Naive thymus-derived CD8-positive, alpha-beta T cell (primary cell): ENCODE data around the gene GPN1. TPM values are rescaled to one million over a fixed set of nuclear protein-coding genes. Genes with fewer than 3 reads are reported as not detected.

Experiments used
- ATAC-seq, 2 donors: fragments of 150-1000 bp; cut with Tn5 transposase in 1 of 2; sonication (Bioruptor Pico), chemical (Tn5 transposase) in 1 of 2; 1 replicate in 1 of 2; 2 replicates in 1 of 2; pipeline ENCODE4 v1.10.0; 2021; ENCODE audit warnings: mild to moderate bottlenecking in 2 of 2, moderate library complexity in 2 of 2
- POLR2A ChIA-PET: fragments of 350-600 bp; sonication (Branson Sonifier 250); formaldehyde crosslinking; loops from one replicate; lab custom pipeline; 2021; ENCODE audit warnings: antibody characterized with exemption; lab: Charles Lee
- DNase-seq, 10 donors: peaks; one replicate each; pipeline versions ENCODE4 v3.0.0 to v3.0.0-alpha.2; 2020 to 2022
- H3K27ac Mint-ChIP-seq, 10 donors: one replicate each; pipeline ENCODE4 v1.8.0; 2020 to 2022; ENCODE audit warnings: mild to moderate bottlenecking in 10 of 10, mixed read lengths in 10 of 10, moderate library complexity in 4 of 10, inconsistent platforms in 1 of 10
- H3K27me3 Mint-ChIP-seq, 5 donors: one replicate each; pipeline ENCODE4 v1.8.0; 2021 to 2022; ENCODE audit warnings: mixed read lengths in 5 of 5
- H3K36me3 Mint-ChIP-seq, 3 donors: one replicate each; pipeline ENCODE4 v1.8.0; 2020 to 2022; ENCODE audit warnings: mixed read lengths in 3 of 3, mild to moderate bottlenecking in 2 of 3, inconsistent platforms in 1 of 3
- H3K4me1 Mint-ChIP-seq, 4 donors: one replicate each; pipeline ENCODE4 v1.8.0; 2021 to 2022; ENCODE audit warnings: mixed read lengths in 4 of 4
- H3K4me3 Mint-ChIP-seq, 10 donors: one replicate each; pipeline ENCODE4 v1.8.0; 2020 to 2022; ENCODE audit warnings: mild to moderate bottlenecking in 10 of 10, mixed read lengths in 10 of 10, moderate library complexity in 6 of 10, inconsistent platforms in 1 of 10
- H3K9me3 Mint-ChIP-seq, 9 donors: one replicate each; pipeline ENCODE4 v1.8.0; 2020 to 2022; ENCODE audit warnings: mixed read lengths in 9 of 9, mild to moderate bottlenecking in 3 of 9, inconsistent platforms in 1 of 9, moderate library complexity in 1 of 9
- polyA plus RNA-seq, 3 donors: library from polyadenylated mRNA; unstranded; fragments of 300-500 nt; fragmentation: Illumina TruSeq; gene quantifications; one replicate each; pipeline ENCODE4 v1.2.3, GENCODE V29; 2021
- total RNA-seq, 8 experiments: library from RNA in 2 of 8; stranded (reverse) in 2 of 8; gene quantifications; one replicate each; pipeline ENCODE4 v1.2.3 and lab custom pipeline; 2021 to 2026

The GPN1 gene
- total RNA-seq (10 to 100 TPM; 26.4 to 27.1 TPM), polyA plus RNA-seq (10 to 100 TPM; 57.1 to 70.4 (median 61.3) TPM), total RNA-seq (lab: John Stamatoyannopoulos, UW) (30.7 to 57.4 (median 43.4) reads per million in 6 experiments)

GRCh38 chr2:27628767-27629709 is at the start of gene GPN1, which contains the start of gene CCDC121:
GPN1 (plus strand) TSS chr2:27629050; CDS start chr2:27629059, 9 bp downstream.
CCDC121 (minus strand) TSS chr2:27629012; CDS start chr2:27627799, 1,213 bp downstream.
- POLR2A ChIA-PET: interaction anchor here (0.6 to 2.1 kb wide), 7 partner anchors 15 to 307 kb away, joined by 3 to 15 read pairs (median 4); partner anchors contain the start of genes PPM1G, SLC4A1AP, SUPT7L and ZNF512
- Mint-ChIP-seq H3K27ac (peak within 1 kb of the TSS in 3 of 10 donors; percentile 71 to 84 (median 76)), H3K36me3 (peaks cover 0 to 41% (median 7%) of the 10 kb centered on the region in 3 donors), H3K4me1 (peaks cover 6 to 25% (median 13%) of the 10 kb centered on the region in 4 donors), H3K4me3 (no peak within 1 kb of the TSS), H3K27me3 (no peaks in the 10 kb centered on the region), H3K9me3 (no peaks in the 10 kb centered on the region)
- ATAC-seq (peak; percentile 99 to 100), DNase-seq (peak; percentile 84 to 97 (median 94))

- peaks cover 27 to 49% (median 41%) of the 10 kb centered on the region in 4 donors for H3K4me1 Mint-ChIP-seq
These were observed 47.3 kb upstream of the GPN1 start for GRCh38 chr2:27581417-27582128.

GRCh38 chr2:27582129-27582694 is 46.6 kb upstream of the GPN1 start:
- Mint-ChIP-seq H3K4me1 (peaks cover 32 to 55% (median 47%) of the 10 kb centered on the region in 4 donors), H3K36me3 (peaks cover 16 to 19% (median 16%) of the 10 kb centered on the region in 3 donors)

More at GRCh38 chr2:27581417-27582128, 47.3 kb upstream of the GPN1 start:
- Mint-ChIP-seq H3K27me3 (no peaks in the 10 kb centered on the region), H3K27ac (peak overlapping the region; percentile 83 to 98 (median 95)), H3K4me3 (peak overlapping the region; percentile 23 to 99 (median 93)), H3K9me3 (peaks cover 0 to 34% (median 14%) of the 10 kb centered on the region in 9 donors), H3K36me3 (peaks cover 9 to 21% (median 11%) of the 10 kb centered on the region in 3 donors)
- ATAC-seq (no peak), DNase-seq (peak in 1 of 10 donors; percentile 2)
- POLR2A ChIA-PET: interaction anchor here (1.5 to 2.1 kb wide), 2 partner anchors 47 to 82 kb away, joined by 4 to 6 read pairs; partner anchors contain the start of genes SLC4A1AP and SUPT7L

GRCh38 chr2:27582695-27583389 is 46.0 kb upstream of the GPN1 start, which contains the start of gene ZNF512:
ZNF512 (plus strand) TSS chr2:27583042; CDS start chr2:27583113, 71 bp downstream.
- ATAC-seq (peak; percentile 86 to 90), DNase-seq (peak; percentile 58 to 91 (median 74))
- H3K4me1 Mint-ChIP-seq: peaks cover 34 to 60% (median 52%) of the 10 kb centered on the region in 4 donors
- peak within 1 kb of the TSS; percentile 86 to 99 (median 95) for H3K4me3 Mint-ChIP-seq
- H3K27me3 Mint-ChIP-seq: no peaks in the 10 kb centered on the region
- peaks cover 0 to 21% (median 10%) of the 10 kb centered on the region in 9 donors for H3K9me3 Mint-ChIP-seq
- POLR2A ChIA-PET: interaction anchor here (0.8 to 2.1 kb wide), 3 partner anchors 9 to 81 kb away, joined by 4 to 6 read pairs (median 4); partner anchors contain the start of genes SLC4A1AP and SUPT7L
- H3K36me3 Mint-ChIP-seq: peaks cover 14 to 17% (median 16%) of the 10 kb centered on the region in 3 donors
- H3K27ac Mint-ChIP-seq: peak within 1 kb of the TSS; percentile 92 to 98 (median 96)

More at GRCh38 chr2:27582129-27582694, 46.6 kb upstream of the GPN1 start:
- DNase-seq: no peak
- H3K4me3 Mint-ChIP-seq: peak overlapping the region; percentile 86 to 99 (median 95)
- POLR2A ChIA-PET: interaction anchor here (0.8 to 2.1 kb wide), 3 partner anchors 10 to 81 kb away, joined by 4 to 6 read pairs (median 4); partner anchors contain the start of genes SLC4A1AP and SUPT7L
- H3K9me3 Mint-ChIP-seq: peaks cover 0 to 27% (median 14%) of the 10 kb centered on the region in 9 donors
- H3K27ac Mint-ChIP-seq: peak overlapping the region; percentile 92 to 98 (median 96)
- ATAC-seq: no peak
- H3K27me3 Mint-ChIP-seq: no peaks in the 10 kb centered on the region

GRCh38 chr2:27583390-27583915 is 45.4 kb upstream of the GPN1 start:
- H3K27ac Mint-ChIP-seq: peak overlapping the region; percentile 92 to 98 (median 96)
- H3K4me1 Mint-ChIP-seq: peaks cover 34 to 62% (median 57%) of the 10 kb centered on the region in 4 donors
- ATAC-seq (peak; percentile 31 to 33), DNase-seq (peak in 1 of 10 donors; percentile 6)
- H3K4me3 Mint-ChIP-seq: peak overlapping the region; percentile 86 to 99 (median 95)
- peaks cover 16 to 23% (median 20%) of the 10 kb centered on the region in 3 donors for H3K36me3 Mint-ChIP-seq
- H3K27me3 Mint-ChIP-seq: no peaks in the 10 kb centered on the region
- POLR2A ChIA-PET: interaction anchor here (0.5 to 2.1 kb wide), 3 partner anchors 10 to 80 kb away, joined by 3 to 6 read pairs (median 4); partner anchors contain the start of genes SLC4A1AP and SUPT7L
- H3K9me3 Mint-ChIP-seq: peaks cover 0 to 21% (median 11%) of the 10 kb centered on the region in 9 donors

GRCh38 chr2:27584597-27584996 is 44.3 kb upstream of the GPN1 start:
- POLR2A ChIA-PET: interaction anchor here (0.6 kb wide), 1 partner anchor 1553 kb away, joined by 3 read pairs; no protein-coding TSS in a partner anchor

GRCh38 chr2:27587025-27587424 is 41.8 kb upstream of the GPN1 start:
- peaks cover 34 to 74% (median 61%) of the 10 kb centered on the region in 4 donors for H3K4me1 Mint-ChIP-seq
- H3K27ac Mint-ChIP-seq: peak overlapping the region in 8 of 10 donors; percentile 4 to 77 (median 47)
- H3K36me3 Mint-ChIP-seq: peaks cover 22 to 39% (median 39%) of the 10 kb centered on the region in 3 donors
- DNase-seq (no peak), ATAC-seq (no peak)
- no peaks in the 10 kb centered on the region for H3K27me3 Mint-ChIP-seq
- H3K4me3 Mint-ChIP-seq: peak overlapping the region in 8 of 10 donors; percentile 0 to 95 (median 44)
- H3K9me3 Mint-ChIP-seq: peaks cover 0 to 31% (median 15%) of the 10 kb centered on the region in 9 donors
- POLR2A ChIA-PET: no interaction called here

More at GRCh38 chr2:27584597-27584996, 44.3 kb upstream of the GPN1 start:
- Mint-ChIP-seq H3K27ac (peak overlapping the region; percentile 9 to 98 (median 49)), H3K36me3 (peaks cover 13 to 24% (median 23%) of the 10 kb centered on the region in 3 donors), H3K4me1 (peaks cover 34 to 63% (median 61%) of the 10 kb centered on the region in 4 donors), H3K4me3 (peak overlapping the region; percentile 86 to 99 (median 95)), H3K27me3 (no peaks in the 10 kb centered on the region), H3K9me3 (peaks cover 0 to 18% (median 11%) of the 10 kb centered on the region in 9 donors)
- DNase-seq: no peak
- no peak for ATAC-seq

- H3K27ac Mint-ChIP-seq: peak overlapping the region in 5 of 10 donors; percentile 16 to 84 (median 57)
- ATAC-seq: no peak
- POLR2A ChIA-PET: no interaction called here
- peaks cover 27 to 66% (median 50%) of the 10 kb centered on the region in 4 donors for H3K4me1 Mint-ChIP-seq
- H3K4me3 Mint-ChIP-seq: peak overlapping the region in 3 of 10 donors; percentile 15 to 22 (median 21)
- DNase-seq: no peak
- H3K36me3 Mint-ChIP-seq: peaks cover 22 to 46% (median 42%) of the 10 kb centered on the region in 3 donors
- H3K27me3 Mint-ChIP-seq: no peaks in the 10 kb centered on the region
- peaks cover 0 to 39% (median 15%) of the 10 kb centered on the region in 9 donors for H3K9me3 Mint-ChIP-seq
These were observed 40.5 kb upstream of the GPN1 start for GRCh38 chr2:27588308-27588707.

- no peak for DNase-seq
- H3K27ac Mint-ChIP-seq: no peak overlapping the region
- H3K36me3 Mint-ChIP-seq: peaks cover 40 to 63% (median 62%) of the 10 kb centered on the region in 3 donors
- H3K9me3 Mint-ChIP-seq: peaks cover 2 to 70% (median 21%) of the 10 kb centered on the region in 9 donors
- no peaks in the 10 kb centered on the region for H3K27me3 Mint-ChIP-seq
- POLR2A ChIA-PET: interaction anchor here (1.2 kb wide), 1 partner anchor 9 kb away, joined by 4 read pairs; the partner anchor contains the start of gene ZNF512
- H3K4me1 Mint-ChIP-seq: peaks cover 10 to 51% (median 31%) of the 10 kb centered on the region in 4 donors
- peak overlapping the region in 1 of 10 donors; percentile 18 for H3K4me3 Mint-ChIP-seq
- no peak for ATAC-seq
These were observed 37.1 kb upstream of the GPN1 start for GRCh38 chr2:27591745-27592144.

- DNase-seq (no peak), ATAC-seq (no peak)
- peak overlapping the region in 2 of 10 donors; percentile 15 to 18 for H3K27ac Mint-ChIP-seq
- H3K27me3 Mint-ChIP-seq: no peaks in the 10 kb centered on the region
- H3K9me3 Mint-ChIP-seq: peaks cover 2 to 67% (median 21%) of the 10 kb centered on the region in 9 donors
- H3K36me3 Mint-ChIP-seq: peaks cover 39 to 63% (median 63%) of the 10 kb centered on the region in 3 donors
- POLR2A ChIA-PET: interaction anchor here (0.6 to 0.7 kb wide), 2 partner anchors 9 to 29 kb away, joined by 3 read pairs; no protein-coding TSS in a partner anchor
- peaks cover 10 to 53% (median 33%) of the 10 kb centered on the region in 4 donors for H3K4me1 Mint-ChIP-seq
- H3K4me3 Mint-ChIP-seq: peak overlapping the region in 1 of 10 donors; percentile 60
These were observed 35.6 kb upstream of the GPN1 start for GRCh38 chr2:27593240-27593639.
